Uterus (tissue), 4 donors: ENCODE results near the gene SLC7A5. TPM values are rescaled to one million over a fixed set of nuclear protein-coding genes. Genes with fewer than 3 reads are reported as not detected.

ENCODE experiments used
- DNase-seq, 2 donors: peaks; one replicate each; pipeline ENCODE4 v3.0.0-alpha.2; 2019 to 2020
- H3K27ac ChIP-seq, 2 donors: fragments of 200-600 bp; sonication (generic); 1 replicate in 1 of 2; 2 replicates in 1 of 2; pipeline ENCODE4 v1.5.1; 2016 to 2018
- H3K27me3 ChIP-seq, 2 donors: fragments of 200-600 bp; sonication (generic); one replicate each; pipeline ENCODE4 v1.5.1; 2018 to 2019; ENCODE audit warnings: control low read depth in 1 of 2
- H3K36me3 ChIP-seq, 2 donors: fragments of 200-600 bp; sonication (generic); one replicate each; pipeline ENCODE4 v1.5.1; 2019; ENCODE audit warnings: control low read depth in 1 of 2
- H3K4me1 ChIP-seq, 2 donors: fragments of 200-600 bp; sonication (generic); one replicate each; pipeline ENCODE4 v1.5.1; 2018 to 2019; ENCODE audit warnings: control low read depth in 1 of 2
- H3K4me3 ChIP-seq, 2 donors: fragments of 200-600 bp; sonication (generic); 1 replicate in 1 of 2; 2 replicates in 1 of 2; pipeline ENCODE4 v1.5.1; 2018 to 2019; ENCODE audit warnings: mild to moderate bottlenecking in 1 of 2
- H3K9me3 ChIP-seq, 2 donors: fragments of 200-600 bp; sonication (generic); one replicate each; pipeline ENCODE4 v1.5.1; 2019; ENCODE audit warnings: control low read depth in 1 of 2
- POLR2A ChIP-seq, 2 donors: fragments of 450-650 bp; IDR thresholded peaks; one replicate each; pipeline ENCODE4 v1.6.1; 2016; ENCODE audit warnings: antibody characterized with exemption in 2 of 2, mild to moderate bottlenecking in 1 of 2, moderate library complexity in 1 of 2
- intact Hi-C: fragments of 100-400 bp; cut with DNase I; formaldehyde crosslinking; loops from one replicate; pipeline ENCODE4 v1.15.1; 2023; ENCODE audit warnings: low total_unique reads
- total RNA-seq, 4 donors: library from RNA; depleted of rRNA in 3 of 4; stranded (reverse); fragments of >200 nt in 3 of 4; gene quantifications; one replicate each; pipeline versions ENCODE4 v1.1.0 to v1.2.4, GENCODE V29; 2014 to 2023
- TF ChIP-seq, protein P1 (sequence below), 4 experiments: fragments of 200-600 bp in 2 of 4; fragments of 450-650 bp in 2 of 4; sonication (generic) in 2 of 4; IDR thresholded peaks; one replicate each; pipeline ENCODE4 v1.5.1; 2016 to 2019; ENCODE audit warnings: antibody characterized with exemption in 4 of 4, mild to moderate bottlenecking in 2 of 4, moderate library complexity in 1 of 4
- donor health status: DM: yes; HTN: yes; CAD: no.

SLC7A5 gene
- total RNA-seq, 4 donors from 2014 or later, result 0.88 to 2.0 (median 1.3) TPM; not detected in 1

DNA sequence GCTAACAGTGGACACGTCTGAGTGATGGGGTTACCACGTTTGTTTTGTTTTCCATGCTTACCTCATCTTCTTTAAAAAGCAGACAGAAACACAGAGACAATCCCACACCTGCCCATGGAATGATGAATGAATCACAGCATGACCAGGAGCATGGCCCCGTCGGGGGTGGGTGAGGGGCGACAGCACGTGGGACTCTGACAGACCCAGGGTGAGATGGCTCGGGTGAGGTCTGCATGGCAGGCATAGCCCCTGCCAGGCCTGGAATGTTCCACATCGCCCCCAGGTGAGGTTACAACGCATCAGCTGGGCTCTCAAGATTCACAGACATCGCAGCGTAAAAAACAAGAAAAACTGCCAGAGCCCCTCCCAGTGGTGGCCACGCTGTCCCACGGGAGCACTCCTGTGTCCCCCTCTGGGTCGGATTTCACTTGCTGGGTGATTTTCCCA, 18.1 kb downstream of the SLC7A5 start:
- no peak overlapping the region for H3K4me3 ChIP-seq
- TF ChIP-seq, protein P1, sequence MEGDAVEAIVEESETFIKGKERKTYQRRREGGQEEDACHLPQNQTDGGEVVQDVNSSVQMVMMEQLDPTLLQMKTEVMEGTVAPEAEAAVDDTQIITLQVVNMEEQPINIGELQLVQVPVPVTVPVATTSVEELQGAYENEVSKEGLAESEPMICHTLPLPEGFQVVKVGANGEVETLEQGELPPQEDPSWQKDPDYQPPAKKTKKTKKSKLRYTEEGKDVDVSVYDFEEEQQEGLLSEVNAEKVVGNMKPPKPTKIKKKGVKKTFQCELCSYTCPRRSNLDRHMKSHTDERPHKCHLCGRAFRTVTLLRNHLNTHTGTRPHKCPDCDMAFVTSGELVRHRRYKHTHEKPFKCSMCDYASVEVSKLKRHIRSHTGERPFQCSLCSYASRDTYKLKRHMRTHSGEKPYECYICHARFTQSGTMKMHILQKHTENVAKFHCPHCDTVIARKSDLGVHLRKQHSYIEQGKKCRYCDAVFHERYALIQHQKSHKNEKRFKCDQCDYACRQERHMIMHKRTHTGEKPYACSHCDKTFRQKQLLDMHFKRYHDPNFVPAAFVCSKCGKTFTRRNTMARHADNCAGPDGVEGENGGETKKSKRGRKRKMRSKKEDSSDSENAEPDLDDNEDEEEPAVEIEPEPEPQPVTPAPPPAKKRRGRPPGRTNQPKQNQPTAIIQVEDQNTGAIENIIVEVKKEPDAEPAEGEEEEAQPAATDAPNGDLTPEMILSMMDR (IDR thresholded peaks at IDR 0.05), result no peak
- no peak for TF ChIP-seq POLR2A (IDR thresholded peaks at IDR 0.05)
- H3K27ac ChIP-seq, result no peak overlapping the region
- no peaks in the 10 kb centered on the region for H3K4me1 ChIP-seq
- no peak for DNase-seq
- intact Hi-C loops, result no loop called here
- H3K9me3 ChIP-seq, result no peaks in the 10 kb centered on the region
- H3K36me3 ChIP-seq, result no peaks in the 10 kb centered on the region
- no peaks in the 10 kb centered on the region for H3K27me3 ChIP-seq

DNA sequence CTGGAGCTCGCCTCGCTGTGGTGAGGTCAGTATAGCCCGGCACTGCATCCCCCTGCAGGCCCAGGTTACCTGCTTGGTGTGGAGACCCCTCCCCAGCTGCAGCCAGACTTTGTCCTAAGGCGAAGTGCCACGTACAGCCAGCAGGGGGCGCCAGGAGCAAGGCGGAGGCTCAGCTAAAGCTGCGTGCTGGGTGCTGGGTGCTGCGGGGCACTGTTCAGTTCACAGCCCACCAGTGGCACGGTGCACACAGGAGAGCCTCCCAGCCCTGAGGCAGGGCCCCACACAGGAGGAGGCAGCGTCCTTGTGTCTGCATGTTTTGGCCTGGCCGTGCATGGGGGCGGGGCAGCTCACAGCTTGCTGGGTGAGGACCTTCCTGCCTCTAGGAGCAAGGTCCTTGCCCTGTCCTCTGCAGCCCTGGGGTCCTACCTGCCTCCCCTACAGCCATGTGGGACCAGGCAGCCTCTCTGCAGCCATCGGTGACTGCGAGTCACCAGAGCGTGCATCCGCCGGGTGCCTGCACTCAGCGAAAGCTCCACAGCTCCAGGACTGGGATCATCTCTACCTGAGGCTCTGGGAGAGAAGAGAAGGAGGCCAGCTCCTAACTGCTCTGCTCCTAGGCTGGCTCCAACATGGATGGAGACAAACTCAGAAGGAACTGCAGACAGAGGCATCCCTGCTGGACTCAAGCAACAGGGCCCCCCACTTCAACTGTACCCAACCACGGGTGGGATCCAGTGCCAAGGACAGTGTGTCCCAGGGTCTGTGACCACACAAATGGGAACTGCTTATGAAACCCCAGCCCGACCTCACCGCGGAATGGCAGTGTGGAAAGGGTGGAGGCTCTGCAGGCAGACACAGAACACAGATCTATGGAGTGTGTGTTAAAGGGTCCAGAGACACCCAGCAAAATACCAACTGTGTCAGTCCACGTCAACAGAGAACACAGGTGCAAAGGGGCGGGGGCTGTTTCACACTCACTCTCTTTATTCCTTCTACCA, 19.0 kb downstream of the SLC7A5 start:
- no peaks in the 10 kb centered on the region for H3K4me1 ChIP-seq
- H3K27ac ChIP-seq, result no peak overlapping the region
- peak in 1 of 2 donors; percentile 46 for DNase-seq
- no peaks in the 10 kb centered on the region for H3K27me3 ChIP-seq
- H3K36me3 ChIP-seq, result no peaks in the 10 kb centered on the region
- H3K4me3 ChIP-seq, result no peak overlapping the region
- TF ChIP-seq, protein P1 (IDR thresholded peaks at IDR 0.05), result peak; percentile 70 to 84 (median 74)
- TF ChIP-seq POLR2A (IDR thresholded peaks at IDR 0.05), result no peak
- H3K9me3 ChIP-seq, result no peaks in the 10 kb centered on the region
- intact Hi-C loops, result no loop called here

DNA sequence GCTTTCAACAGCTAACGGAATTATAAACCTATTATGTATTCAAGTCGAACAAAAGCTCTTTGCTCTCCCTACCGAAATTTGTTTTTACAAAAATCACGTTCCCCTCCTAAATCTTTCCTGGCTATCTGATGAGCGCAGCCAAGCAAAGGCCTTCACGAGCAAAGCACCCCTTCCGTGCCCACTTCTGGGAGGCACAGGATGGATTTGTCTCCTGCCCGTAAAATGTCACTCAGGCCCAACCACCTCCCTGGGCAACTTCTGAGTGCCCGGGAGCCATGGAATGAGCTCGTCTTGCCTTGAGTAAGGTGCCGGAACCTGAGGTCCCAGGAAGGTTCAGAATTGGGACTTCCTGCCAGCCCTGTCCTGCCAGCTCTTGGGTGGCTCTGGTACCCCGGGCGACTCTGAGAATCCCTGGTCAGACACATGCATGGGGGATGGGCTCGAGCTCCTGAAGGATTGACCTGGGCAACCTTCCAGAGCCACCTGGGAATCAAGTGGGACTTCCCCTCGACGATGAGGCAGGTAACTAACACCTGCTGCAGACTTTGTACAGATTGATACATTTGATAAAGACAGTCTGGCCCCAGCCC, 19.8 kb downstream of the SLC7A5 start:
- Histone ChIP-seq H3K27me3 (no peaks in the 10 kb centered on the region), H3K27ac (no peak overlapping the region), H3K9me3 (no peaks in the 10 kb centered on the region), H3K4me3 (no peak overlapping the region), H3K36me3 (no peaks in the 10 kb centered on the region), H3K4me1 (no peaks in the 10 kb centered on the region)
- no peak for TF ChIP-seq POLR2A (IDR thresholded peaks at IDR 0.05)
- TF ChIP-seq, protein P1 (IDR thresholded peaks at IDR 0.05), result no peak
- no peak for DNase-seq
- intact Hi-C loops, result no loop called here

DNA sequence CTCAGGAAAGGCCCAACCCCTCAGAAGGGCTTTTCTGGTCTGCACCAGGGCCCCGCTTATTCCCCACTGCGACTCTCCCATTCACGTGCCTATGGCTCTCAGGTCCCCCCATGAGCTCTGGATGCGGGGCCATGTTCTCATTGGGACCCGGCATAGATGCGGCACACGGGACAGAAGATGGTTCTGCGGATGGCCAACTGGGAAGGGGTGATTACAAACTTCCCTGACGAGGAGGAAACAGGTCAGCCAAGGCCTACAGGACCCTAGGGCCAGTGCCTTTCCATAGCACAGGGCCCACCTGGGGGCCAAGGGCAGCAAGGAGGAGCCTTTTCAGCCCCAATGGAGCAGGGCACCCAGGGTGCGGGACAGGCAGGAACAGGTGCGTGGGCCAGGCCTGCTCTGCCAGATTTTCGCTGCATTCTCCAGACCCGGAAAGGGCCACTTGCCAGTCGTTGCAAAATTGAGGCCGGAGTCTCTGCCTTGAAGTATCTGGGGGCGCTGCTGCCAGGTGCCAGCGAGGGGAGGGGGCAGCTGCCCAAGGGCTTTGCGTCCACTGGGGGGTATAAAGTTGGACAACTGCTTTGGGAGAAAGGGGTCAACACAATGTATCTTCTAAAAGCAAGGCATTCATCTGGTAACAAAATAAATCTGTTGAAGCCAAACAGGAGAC, 20.5 kb downstream of the SLC7A5 start:
- no peak for TF ChIP-seq POLR2A (IDR thresholded peaks at IDR 0.05)
- TF ChIP-seq, protein P1 (IDR thresholded peaks at IDR 0.05), result no peak
- Histone ChIP-seq H3K9me3 (no peaks in the 10 kb centered on the region), H3K4me1 (no peaks in the 10 kb centered on the region), H3K27ac (no peak overlapping the region), H3K27me3 (no peaks in the 10 kb centered on the region), H3K4me3 (no peak overlapping the region), H3K36me3 (no peaks in the 10 kb centered on the region)
- no peak for DNase-seq
- intact Hi-C loops, result no loop called here
